T-helper 9 cell (primary cell): ENCODE measurements around the gene SRL.
A peak's percentile ranks its signal among the peaks of the same experiment; 100 is the strongest.

Experiments used
- DNase-seq: peaks from one replicate; pipeline ENCODE4 v3.0.0-alpha.2; 2020

Gene SRL

GRCh38 chr16:4200000-4200780, 41.7 kb downstream of the SRL start:
- DNase-seq: no peak

DNA sequence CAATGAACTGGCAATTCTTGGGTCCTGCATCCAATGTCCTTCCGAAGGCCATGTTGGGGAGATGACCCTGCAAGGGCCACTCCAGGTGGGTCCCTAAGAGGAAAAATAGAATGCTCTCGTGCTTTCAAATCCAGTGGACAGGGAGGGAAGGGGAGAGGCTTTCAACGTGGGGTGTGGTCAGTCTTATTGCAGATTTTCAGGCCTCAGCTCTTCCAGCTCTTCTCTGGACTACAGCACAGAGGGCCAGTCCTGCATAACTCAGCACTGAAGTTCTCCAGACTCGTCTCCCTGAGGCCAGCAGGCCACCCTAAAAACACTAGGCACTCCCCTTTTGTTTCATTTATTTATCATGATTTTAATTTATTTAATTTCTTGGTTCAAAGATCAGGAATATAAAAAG, 43.1 kb downstream of the SRL start:
- no peak for DNase-seq

DNA sequence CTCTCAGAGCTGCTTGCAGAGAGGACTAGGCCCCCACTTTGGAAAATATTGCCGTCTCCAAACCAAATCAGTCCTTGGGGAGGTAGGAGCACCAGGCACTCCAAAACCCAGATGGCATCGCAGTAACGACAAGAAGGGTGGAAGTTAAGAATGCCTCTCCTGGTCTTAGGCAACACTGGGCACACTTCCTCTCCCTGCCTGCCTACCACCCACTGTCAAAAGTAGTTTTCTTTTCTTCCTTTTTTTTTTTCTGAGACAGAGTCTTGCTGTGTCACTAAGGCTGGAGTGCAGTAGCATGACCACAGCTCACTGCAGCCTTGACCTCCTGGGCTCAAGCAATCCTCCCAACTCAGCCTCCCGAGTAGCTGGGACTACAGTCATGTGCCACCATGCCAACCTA, 47.2 kb downstream of the SRL start:
- DNase-seq: no peak

DNA sequence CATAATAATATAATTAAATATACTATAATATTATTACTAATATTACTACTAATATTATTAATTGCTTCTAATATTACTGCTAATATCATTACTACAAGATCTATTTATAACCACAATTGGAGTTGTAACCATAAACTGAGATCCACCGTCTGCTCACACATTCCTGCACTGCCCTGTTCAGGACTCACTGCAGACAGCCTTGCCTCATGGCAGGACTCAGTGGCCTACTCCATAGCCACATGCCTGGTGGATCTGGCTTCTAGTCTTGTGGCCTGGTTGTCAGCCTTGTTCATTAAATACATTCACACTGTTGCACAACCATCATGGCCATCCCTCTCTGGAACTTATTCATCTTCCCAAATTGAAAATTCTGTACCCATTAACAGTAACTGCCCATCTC, 48.0 kb downstream of the SRL start:
- no peak for DNase-seq

GRCh38 chr16:4192206-4192605, 49.7 kb downstream of the SRL start:
- no peak for DNase-seq

DNA sequence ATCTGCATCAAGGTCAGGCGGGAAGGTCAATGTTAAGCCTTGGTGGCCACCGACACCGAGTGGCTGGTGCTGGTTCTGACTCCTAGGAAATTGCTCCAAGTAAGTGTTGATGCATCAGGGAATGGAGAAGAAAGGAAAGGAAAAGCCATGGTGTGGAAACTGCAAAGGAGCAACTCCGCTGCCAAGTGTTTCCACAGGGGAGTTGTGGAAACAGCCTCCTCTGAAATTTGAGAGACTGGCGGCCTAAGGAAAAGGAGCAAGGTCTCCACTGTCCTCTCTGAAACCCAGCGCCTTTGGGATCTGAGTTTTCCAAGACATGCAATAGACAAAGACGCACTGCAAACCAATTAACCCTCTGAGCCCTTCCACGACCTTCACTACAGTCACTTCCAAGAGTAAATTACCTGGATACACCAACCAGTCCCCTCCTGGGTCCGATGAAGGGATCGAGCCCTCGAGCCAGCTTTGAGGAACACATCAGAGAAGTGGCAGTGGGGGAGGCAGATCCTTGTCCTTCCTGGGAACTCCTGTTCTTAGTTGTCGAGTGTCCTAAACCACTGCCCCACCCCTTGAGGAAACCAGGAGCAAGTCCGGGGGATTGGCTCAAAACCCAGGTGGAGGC, 51.1 kb downstream of the SRL start:
- DNase-seq: no peak

DNA sequence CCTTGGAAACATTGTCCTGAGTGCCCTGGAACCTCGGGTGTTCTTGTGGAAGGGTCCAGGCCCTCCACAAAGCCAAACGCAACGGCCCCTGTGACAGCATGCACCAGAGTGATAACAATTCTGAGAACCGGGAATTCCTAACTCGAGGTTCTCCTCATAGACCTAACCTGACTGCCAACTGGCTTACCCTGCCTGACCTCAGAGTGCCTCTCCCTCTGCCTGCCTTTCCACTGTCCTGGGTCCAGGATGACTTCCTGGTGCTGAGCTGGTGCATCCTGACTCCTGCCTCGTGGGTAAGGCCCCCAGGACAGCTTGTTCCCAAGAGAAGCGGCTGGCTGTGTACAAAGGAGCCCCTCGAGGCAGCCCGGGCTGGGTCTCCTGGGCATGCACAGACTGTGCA, 51.8 kb downstream of the SRL start:
- no peak for DNase-seq

DNA sequence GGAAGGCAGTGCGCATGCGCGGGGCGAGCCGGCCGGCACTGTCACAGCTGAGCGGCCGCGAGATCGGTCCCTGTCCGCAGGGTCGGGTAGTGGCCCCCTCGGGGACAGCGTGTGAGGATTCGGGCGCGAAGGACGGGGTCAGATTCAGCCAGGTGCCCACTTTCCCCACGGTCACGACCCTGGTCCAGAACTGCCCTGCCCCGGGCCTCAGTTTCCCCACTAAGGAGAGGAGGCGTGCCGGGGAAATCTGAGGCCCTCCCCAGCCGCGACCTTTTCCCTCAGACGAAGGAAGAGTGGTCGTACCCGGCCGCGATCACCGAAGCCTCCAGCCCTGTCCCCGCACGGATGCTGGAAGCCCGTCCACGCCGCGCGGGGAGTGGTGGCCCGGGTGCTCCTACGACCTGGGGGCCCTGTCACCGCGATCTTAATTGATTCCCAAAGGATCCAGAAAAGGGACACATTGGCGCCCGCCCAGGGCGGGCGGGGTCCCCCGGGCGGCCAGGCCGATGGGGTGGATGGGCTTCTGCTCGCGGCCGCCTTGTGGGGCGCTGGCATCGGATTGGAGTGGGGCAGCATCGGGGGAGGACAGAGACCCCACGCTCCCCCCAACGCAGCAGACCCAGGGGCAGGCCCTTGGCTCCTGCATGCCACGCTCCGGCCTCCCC, 57.7 kb downstream of the SRL start:
- DNase-seq: no peak

DNA sequence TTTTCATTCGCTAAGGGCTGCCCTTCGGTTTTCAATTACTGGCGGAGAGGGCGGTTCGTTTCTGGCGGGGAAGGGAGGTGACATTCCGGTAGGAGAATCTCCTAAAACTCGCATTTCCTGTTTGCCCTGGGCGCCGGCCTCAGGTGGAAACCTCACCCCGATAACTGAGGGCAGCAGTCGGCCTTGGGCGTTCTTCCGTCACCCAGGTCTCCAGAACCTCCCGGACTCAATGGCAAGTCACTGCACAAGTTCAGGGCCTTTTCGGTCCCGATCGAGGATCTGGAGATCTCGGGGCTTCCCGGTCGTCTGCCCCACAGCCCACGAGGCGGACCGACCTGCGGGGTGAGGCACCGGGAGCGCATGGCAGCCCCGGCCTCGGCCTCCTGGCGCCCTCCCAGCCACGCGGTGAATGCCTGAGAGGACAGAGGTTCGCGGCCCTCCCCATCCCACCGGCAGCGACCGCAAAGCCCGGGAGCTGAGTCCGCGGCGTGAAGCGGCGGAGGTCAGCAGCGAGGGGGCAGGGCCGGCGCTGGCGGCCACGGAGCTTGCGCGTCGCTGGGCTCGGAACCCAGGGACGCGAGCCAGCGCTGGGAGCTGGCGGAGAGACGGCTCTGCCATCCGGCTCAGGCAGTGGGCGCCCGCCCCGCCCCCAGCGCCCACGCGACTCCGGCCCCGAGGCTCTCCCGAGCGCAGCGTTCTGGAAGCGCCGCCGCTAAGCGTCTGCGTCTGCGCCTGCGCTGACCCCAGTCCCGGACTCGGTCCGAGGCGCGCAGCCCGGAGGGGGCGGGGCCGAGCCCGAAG, 58.4 kb downstream of the SRL start:
- DNase-seq: peak; percentile 65

GRCh38 chr16:4182581-4183236, 59.2 kb downstream of the SRL start:
- DNase-seq: no peak

- no peak for DNase-seq
Observed at GRCh38 chr16:4180511-4180910, 61.4 kb downstream of the SRL start.

GRCh38 chr16:4179763-4180260, 62.1 kb downstream of the SRL start:
- DNase-seq: no peak

DNA sequence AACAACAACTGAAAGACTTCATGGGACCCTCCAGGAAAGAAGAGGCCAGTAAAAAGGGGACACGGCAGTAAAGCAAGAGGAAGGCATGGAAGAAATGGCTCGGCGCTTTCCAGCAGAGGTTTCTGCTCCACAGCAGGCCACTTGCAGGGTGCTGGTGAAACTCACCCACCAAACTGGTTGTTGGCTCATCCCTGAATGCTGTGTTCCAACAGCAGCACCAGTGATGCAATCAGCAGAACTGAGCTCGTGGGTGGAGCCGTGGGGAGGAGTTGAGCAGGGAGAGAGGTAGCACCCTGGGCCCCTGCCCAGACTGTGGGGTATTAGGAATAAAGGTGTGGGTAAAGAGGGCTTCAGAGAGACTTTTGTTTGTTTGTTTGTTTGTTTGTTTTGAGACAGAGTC, 62.9 kb downstream of the SRL start:
- DNase-seq: no peak

DNA sequence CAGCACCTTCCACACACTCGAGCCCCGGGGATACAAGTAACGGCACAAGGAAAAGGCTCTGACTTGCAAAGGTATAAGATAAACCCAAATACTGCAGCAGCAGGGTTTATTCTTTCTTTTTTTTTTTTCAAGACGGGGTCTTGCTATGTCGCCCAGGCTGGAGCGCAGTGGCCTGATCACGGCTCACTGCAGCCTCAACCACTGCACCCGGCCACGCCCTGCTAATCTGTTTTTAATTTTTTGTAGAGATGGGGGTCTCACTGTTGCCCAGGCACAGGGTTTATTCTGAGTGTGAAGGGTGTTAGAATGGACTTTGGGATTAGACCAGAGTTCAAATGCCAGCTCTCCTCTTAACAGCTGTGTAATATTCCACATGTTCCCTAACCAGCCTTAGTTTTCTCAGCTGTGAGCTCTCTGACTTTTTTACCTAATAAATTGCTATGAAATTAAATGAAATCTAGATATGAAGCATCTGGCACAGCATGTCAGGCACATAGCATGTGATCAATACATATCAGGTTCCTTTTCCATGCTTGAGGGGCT, 63.3 kb downstream of the SRL start:
- no peak for DNase-seq

DNA sequence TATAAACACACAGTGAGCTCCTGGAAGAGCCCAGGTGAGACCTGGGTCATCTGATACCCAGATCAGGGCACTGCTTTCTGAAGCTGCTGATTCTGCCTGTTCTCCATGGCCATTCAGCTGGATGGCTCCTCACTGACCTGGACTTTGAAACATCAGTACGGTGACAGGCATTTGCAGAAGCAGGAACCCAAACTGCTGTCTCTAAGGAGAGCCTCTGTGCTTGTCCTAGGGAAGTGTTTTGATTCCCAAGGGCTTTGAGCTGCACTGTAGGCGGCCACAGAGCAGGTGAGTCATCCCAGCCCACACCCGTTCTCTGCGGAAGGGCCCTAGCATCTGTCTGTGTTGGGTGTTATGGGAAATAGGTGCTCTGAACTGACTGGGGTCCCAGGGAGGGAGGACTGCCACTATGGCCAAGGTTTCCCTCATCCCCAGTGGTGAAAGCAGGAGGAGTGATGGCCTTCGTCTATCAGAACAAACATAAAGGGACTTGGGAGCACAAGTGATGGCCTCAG, 64.9 kb downstream of the SRL start:
- DNase-seq: no peak

- no peak for DNase-seq
Observed at GRCh38 chr16:4175849-4176248, 66.0 kb downstream of the SRL start.

DNA sequence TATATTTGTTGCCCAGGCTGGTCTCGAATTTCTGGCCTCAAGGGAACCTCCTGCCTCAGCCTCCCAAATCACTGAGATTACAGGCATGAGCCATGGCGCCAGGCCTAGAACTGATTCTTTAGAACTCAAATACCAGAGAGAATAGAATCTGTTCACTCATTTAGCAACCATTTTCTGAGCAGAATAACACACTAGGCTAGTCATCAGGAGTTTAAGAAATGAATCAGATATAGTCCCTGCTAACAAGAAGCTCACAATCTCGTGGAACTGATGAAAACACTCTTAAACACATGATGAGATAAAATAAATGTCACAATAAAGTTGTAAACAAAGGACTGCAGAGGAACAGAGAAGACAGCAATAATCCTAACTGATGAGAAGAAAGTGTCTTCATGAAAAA, 69.8 kb downstream of the SRL start:
- no peak for DNase-seq

DNA sequence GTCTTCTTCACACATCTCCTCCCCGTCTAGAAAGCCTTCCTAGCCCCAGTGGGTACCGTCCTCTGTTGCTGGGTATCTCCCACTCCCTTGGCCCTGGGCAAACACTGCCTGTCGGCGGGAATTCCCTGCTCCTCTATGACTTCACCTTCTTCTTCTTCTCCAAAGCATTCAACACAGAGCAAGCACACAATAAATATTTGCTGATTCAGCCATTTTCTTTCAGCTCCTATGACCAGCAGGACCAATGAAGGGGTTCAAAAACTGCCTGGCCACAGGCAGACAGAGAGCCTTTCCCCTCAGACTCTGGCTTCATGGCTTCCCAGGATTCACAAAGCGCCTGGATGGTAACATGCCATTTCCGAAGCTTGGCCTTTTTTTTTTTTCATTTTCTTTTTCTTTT, 72.5 kb downstream of the SRL start:
- no peak for DNase-seq

DNA sequence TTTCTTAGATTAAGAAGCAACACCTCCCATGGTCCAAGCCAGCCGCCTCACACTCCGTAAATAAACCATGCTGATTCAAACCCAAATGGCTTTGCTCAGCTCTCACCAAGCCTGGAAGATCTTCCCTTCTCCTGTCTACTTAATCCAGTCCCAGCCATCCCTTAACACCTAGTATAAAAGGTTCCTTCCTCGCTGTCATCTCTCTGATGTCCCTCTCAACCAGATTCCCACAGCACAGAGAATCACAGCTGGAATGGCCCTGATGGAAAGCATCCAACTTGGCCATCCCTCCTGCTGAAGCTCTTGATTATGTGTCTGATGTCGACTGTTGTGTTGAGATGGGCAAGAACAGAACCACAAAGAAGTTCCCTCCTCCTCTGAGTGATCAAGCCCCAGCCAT, 75.1 kb downstream of the SRL start:
- no peak for DNase-seq

DNA sequence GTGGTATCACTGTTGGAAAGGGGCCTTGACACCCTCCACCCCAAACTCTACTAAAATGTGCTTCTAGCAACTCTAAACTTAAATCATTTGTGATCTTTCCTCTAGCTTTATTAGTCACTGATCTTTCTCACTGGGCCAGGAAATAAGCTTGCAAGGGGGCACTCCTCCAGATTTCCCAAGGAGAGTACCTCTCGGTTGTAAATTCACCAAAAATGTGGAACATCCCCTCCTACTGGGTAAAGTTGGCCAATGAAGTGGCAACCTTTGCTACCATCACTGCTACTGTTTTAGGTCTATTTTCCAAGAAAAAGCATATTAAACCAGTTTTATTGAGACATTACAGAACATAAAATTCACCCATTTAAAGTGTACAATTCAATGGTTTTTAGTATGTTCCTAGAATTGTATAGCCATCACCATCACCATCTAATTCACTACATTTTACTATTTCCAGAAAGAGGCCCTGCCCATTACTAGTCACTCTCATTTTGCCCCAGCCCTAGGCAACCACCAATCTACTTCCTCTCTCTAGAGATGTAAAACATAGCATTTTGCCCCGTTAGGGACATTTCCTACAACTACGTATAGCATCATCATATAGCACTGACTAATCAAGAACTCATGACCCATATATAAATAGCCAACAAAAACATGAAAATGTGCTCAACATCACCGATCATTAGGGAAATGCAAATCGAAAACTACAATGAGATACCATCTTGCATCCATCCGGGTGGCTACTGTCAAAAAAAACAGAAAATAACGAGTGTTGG, 81.0 kb downstream of the SRL start:
- DNase-seq: no peak

DNA sequence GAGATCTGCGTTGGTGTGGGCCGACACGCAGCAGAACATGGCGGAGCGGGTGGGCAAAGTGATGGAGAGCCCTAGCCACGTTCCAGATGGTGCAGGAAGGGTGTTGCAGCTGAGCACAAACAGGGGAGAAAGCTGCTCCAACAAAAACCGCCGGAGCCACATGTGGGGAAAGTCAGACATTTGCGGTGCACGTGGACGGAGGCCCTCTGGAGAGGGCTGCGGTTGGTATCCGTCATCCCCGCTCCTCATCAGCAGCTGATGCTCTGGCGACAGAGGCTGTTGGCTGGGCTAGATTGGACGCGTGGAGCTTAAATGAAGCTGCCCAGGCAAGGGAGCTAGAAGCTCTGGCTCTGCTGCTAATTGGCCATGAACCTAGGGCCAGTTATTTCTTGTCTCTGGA, 82.2 kb downstream of the SRL start:
- DNase-seq: no peak
